Esophagus muscularis mucosa (tissue), 4 donors: Measurements from ENCODE around the gene USP10. TPM values are rescaled to one million over a fixed set of nuclear protein-coding genes. Genes with fewer than 3 reads are reported as not detected.

Source experiments
- DNase-seq: peaks from one replicate; pipeline ENCODE4 v3.0.0-alpha.2; 2017; ENCODE audit errors: extremely low spot score
- H3K27ac ChIP-seq, 4 donors: fragments of 200-600 bp; sonication (generic); replicated peaks in 1 of 4; 1 replicate in 3 of 4; 2 replicates in 1 of 4; pipeline ENCODE4 v1.5.1; 2016 to 2019; ENCODE audit warnings: mild to moderate bottlenecking in 1 of 4
- H3K27me3 ChIP-seq, 4 donors: fragments of 200-600 bp; sonication (generic); one replicate each; pipeline versions ENCODE4 v1.5.1 to v1.6.0; 2016 to 2019
- H3K36me3 ChIP-seq, 4 donors: fragments of 200-600 bp; sonication (generic); one replicate each; pipeline ENCODE4 v1.5.1; 2016 to 2019
- H3K4me1 ChIP-seq, 4 donors: fragments of 200-600 bp; sonication (generic); one replicate each; pipeline ENCODE4 v1.5.1; 2016 to 2019
- H3K4me3 ChIP-seq, 4 donors: fragments of 200-600 bp; sonication (generic); 1 replicate in 2 of 4; 2 replicates in 2 of 4; pipeline ENCODE4 v1.5.1; 2016 to 2019; ENCODE audit warnings: mild to moderate bottlenecking in 4 of 4, moderate library complexity in 1 of 4
- H3K9me3 ChIP-seq, 4 donors: fragments of 200-600 bp; sonication (generic); 1 replicate in 3 of 4; 2 replicates in 1 of 4; pipeline ENCODE4 v1.5.1; 2016 to 2019
- CTCF ChIP-seq, 3 experiments: fragments of 200-600 bp in 2 of 3; fragments of 450-650 bp in 1 of 3; sonication (generic) in 2 of 3; IDR thresholded peaks; one replicate each; pipeline ENCODE4 v1.5.1; 2017 to 2019; ENCODE audit warnings: antibody characterized with exemption in 3 of 3, mild to moderate bottlenecking in 2 of 3, moderate library complexity in 1 of 3
- EP300 ChIP-seq: sonication (generic); formaldehyde crosslinking; IDR thresholded peaks from one replicate; pipeline ENCODE4 v1.6.1; 2017; ENCODE audit warnings: antibody characterized with exemption
- POLR2A ChIP-seq: fragments of 450-650 bp; IDR thresholded peaks from one replicate; pipeline ENCODE4 v1.6.1; 2017; ENCODE audit warnings: antibody characterized with exemption, moderate library complexity, mild to moderate bottlenecking, low read depth
- POLR2AphosphoS5 ChIP-seq, 2 donors: sonication (generic); formaldehyde crosslinking; IDR thresholded peaks; one replicate each; pipeline ENCODE4 v1.6.1; 2017; ENCODE audit warnings: antibody characterized with exemption in 2 of 2
- WGBS: methylation state at CpG from one replicate; pipeline ENCODE4 v1.1.5; 2018; 5-methylcytosine and 5-hydroxymethylcytosine counted together
- intact Hi-C: fragments of 100-400 bp; cut with DNase I; formaldehyde crosslinking; loops from one replicate; pipeline ENCODE4 v1.15.1; 2023
- total RNA-seq, 4 donors: library from RNA; depleted of rRNA; stranded (reverse); fragments of >200 nt; gene quantifications; one replicate each; pipeline versions ENCODE4 v1.1.0 to v1.2.1, GENCODE V29; 2016

The USP10 gene
- total RNA-seq, 4 donors from 2014 or later, result 45.3 to 71.2 (median 59.3) TPM

DNA sequence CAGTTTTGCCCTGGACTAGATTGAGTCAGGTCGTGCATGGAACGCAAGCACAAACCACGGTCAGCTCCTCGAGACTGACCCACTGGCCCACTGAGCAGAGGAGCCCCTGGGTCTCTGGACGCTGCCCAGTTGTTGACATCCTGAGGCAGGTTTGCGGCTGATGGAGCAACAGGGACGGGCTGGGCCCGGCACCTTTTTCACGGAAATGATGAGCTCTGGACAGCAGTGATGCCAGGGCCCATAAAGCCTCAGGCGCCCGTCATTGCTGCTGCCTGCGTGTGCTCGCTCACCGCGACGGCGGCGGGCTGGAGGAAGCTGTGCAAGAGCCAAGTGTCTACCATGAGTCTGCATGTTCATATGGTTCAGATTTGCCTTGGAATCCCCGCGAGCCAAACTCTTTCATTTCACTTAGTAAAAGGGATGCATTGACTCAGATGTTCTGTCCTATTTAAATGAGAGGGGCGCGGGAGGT is 89.2 kb downstream of the USP10 start:
- no peaks in the 10 kb centered on the region for H3K36me3 ChIP-seq
- 89% methylated on average over 11 of the region's 22 CpGs for WGBS
- TF ChIP-seq CTCF (IDR thresholded peaks at IDR 0.05) (no peak), POLR2AphosphoS5 (IDR thresholded peaks at IDR 0.05) (no peak), POLR2A (no peak), EP300 (no peak)
- no peak for DNase-seq
- H3K27me3 ChIP-seq, result no peaks in the 10 kb centered on the region
- H3K4me1 ChIP-seq, result peaks cover 16 to 28% (median 25%) of the 10 kb centered on the region in 4 donors
- intact Hi-C loops, result no loop called here
- H3K9me3 ChIP-seq, result no peaks in the 10 kb centered on the region
- H3K27ac ChIP-seq, result no peak overlapping the region
- H3K4me3 ChIP-seq, result no peak overlapping the region

GRCh38 chr16:84789431-84789830 is 89.6 kb downstream of the USP10 start:
- peaks cover 19 to 33% (median 29%) of the 10 kb centered on the region in 4 donors for H3K4me1 ChIP-seq
- intact Hi-C loops, result no loop called here
- no peak for DNase-seq
- H3K27ac ChIP-seq, result no peak overlapping the region
- 83% methylated on average over 11 of the region's 11 CpGs for WGBS
- H3K9me3 ChIP-seq, result no peaks in the 10 kb centered on the region
- TF ChIP-seq POLR2AphosphoS5 (IDR thresholded peaks at IDR 0.05) (no peak), POLR2A (no peak), CTCF (IDR thresholded peaks at IDR 0.05) (no peak), EP300 (no peak)
- H3K4me3 ChIP-seq, result no peak overlapping the region
- H3K36me3 ChIP-seq, result no peaks in the 10 kb centered on the region
- H3K27me3 ChIP-seq, result no peaks in the 10 kb centered on the region

GRCh38 chr16:84790301-84790700 is 90.5 kb downstream of the USP10 start:
- TF ChIP-seq POLR2A (no peak), EP300 (no peak), POLR2AphosphoS5 (IDR thresholded peaks at IDR 0.05) (no peak), CTCF (IDR thresholded peaks at IDR 0.05) (no peak)
- Histone ChIP-seq H3K9me3 (no peaks in the 10 kb centered on the region), H3K36me3 (no peaks in the 10 kb centered on the region), H3K4me1 (peaks cover 23 to 39% (median 36%) of the 10 kb centered on the region in 4 donors), H3K27ac (no peak overlapping the region), H3K4me3 (no peak overlapping the region), H3K27me3 (no peaks in the 10 kb centered on the region)
- DNase-seq, result no peak
- intact Hi-C loops, result no loop called here
- 90% methylated on average over 4 of the region's 4 CpGs for WGBS

GRCh38 chr16:84791088-84791487 is 91.3 kb downstream of the USP10 start:
- no peaks in the 10 kb centered on the region for H3K27me3 ChIP-seq
- H3K36me3 ChIP-seq, result no peaks in the 10 kb centered on the region
- H3K4me3 ChIP-seq, result no peak overlapping the region
- intact Hi-C loops, result no loop called here
- TF ChIP-seq EP300 (no peak), CTCF (IDR thresholded peaks at IDR 0.05) (no peak), POLR2A (no peak), POLR2AphosphoS5 (IDR thresholded peaks at IDR 0.05) (no peak)
- no peak for DNase-seq
- H3K4me1 ChIP-seq, result peaks cover 20 to 36% (median 33%) of the 10 kb centered on the region in 4 donors
- H3K9me3 ChIP-seq, result no peaks in the 10 kb centered on the region
- 93% methylated on average over 12 of the region's 12 CpGs for WGBS
- no peak overlapping the region for H3K27ac ChIP-seq

GRCh38 chr16:84791501-84791900 is 91.7 kb downstream of the USP10 start:
- 90% methylated on average over 6 of the region's 6 CpGs for WGBS
- intact Hi-C loops, result no loop called here

More at GRCh38 chr16:84791501-84791900, 91.7 kb downstream of the USP10 start:
- Histone ChIP-seq H3K9me3 (no peaks in the 10 kb centered on the region), H3K27me3 (no peaks in the 10 kb centered on the region), H3K27ac (no peak overlapping the region), H3K4me3 (no peak overlapping the region), H3K36me3 (no peaks in the 10 kb centered on the region), H3K4me1 (peaks cover 18 to 32% (median 29%) of the 10 kb centered on the region in 4 donors)
- DNase-seq, result no peak
- no peak for TF ChIP-seq EP300
- TF ChIP-seq POLR2AphosphoS5 (IDR thresholded peaks at IDR 0.05), result no peak
- TF ChIP-seq POLR2A, result no peak
- no peak for TF ChIP-seq CTCF (IDR thresholded peaks at IDR 0.05)
